Measurements from ENCODE around the gene MAD1L1. TPM values are rescaled to one million over a fixed set of nuclear protein-coding genes. Genes with fewer than 3 reads are reported as not detected.

The MAD1L1 gene
- polyA plus RNA-seq, 2 donors = 18.0 to 24.9 TPM

DNA sequence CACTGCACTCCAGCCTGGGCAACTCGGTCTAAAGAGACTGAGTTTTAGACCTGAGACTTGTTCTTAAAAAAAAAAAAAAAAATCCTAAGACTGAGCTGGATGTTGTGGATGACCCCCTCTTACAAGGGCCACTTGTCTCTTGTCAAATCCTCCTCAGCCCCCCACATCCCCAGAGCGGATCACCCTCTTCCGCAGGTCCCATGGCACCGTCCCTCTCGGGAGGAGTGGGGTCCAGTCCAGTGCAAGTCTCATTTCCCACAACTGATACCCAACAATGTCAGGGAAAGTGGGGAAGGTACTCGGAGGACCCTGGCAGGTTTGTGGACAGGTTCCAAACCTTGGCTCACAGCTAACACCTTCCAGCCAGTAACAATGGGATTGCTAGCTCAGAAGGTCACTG is 462.4 kb downstream of the MAD1L1 start:
- H3K27me3 ChIP-seq (ENCODE audit: control insufficient read depth in 1 of 2, insufficient read depth in 2 of 2, low read length in 2 of 2) = no peaks in the 10 kb centered on the region
- H3K4me3 ChIP-seq (ENCODE audit: low read depth in 1 of 2, low read length in 2 of 2) = no peak overlapping the region
- no peaks in the 10 kb centered on the region for H3K9me3 ChIP-seq (ENCODE audit: control insufficient read depth in 2 of 2, insufficient read depth in 1 of 2, low read depth in 1 of 2, low read length in 1 of 2)
- no peaks in the 10 kb centered on the region for H3K36me3 ChIP-seq (ENCODE audit: control insufficient read depth in 2 of 2, insufficient read depth in 2 of 2, low read length in 1 of 2)
- H3K4me1 ChIP-seq (ENCODE audit: control insufficient read depth in 2 of 2, insufficient read depth in 2 of 2, low read length in 1 of 2) = no peaks in the 10 kb centered on the region
- H3K27ac ChIP-seq (ENCODE audit: low read depth in 2 of 2, low read length in 1 of 2) = no peak overlapping the region
- WGBS, 2 donors = 90 to 92% methylated on average over 6 of the region's 6 CpGs

DNA sequence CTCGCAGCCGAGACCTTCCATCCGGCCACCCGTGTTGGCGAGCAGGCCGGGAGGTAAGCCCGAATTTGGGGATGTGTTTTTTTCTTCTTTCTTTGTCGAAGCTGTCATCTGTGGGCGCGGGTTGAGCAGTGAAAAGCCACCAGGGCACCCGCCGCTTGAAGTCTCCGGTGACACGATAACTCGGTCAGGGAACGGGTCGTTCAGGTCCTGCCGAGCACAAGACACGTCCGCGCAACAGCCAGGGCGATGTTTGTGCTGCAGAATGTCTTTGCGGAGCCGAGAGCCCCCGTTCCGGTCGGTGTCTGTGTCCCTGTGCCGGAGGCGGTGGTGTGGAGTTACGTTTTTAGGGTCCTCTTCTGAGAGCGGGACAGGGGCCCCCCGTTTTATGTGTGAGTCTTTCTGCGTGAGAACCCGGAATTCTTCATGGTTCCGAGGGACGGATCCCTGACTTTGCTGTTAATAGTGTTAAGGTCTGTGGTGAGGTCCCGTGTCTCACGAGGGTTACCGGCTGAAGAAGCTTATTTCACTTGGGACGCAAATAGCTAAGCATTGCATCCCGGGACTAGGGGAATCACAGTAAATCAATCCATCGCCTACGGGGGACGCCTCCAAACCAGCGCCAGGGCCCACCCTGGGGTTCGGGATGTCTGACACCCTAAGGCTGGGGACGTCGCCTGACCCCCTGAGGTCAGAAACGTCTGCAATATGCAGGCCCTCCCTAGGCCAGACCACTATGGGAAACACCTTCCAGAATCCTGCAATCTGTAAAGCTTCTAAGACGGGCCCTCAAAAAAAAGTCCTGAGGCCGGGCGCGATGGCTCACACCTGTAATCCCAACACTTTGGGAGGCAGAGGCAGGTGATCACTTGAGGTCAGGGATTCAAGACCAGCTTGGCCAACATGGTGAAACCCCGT is 463.2 kb downstream of the MAD1L1 start:
- H3K4me3 ChIP-seq (ENCODE audit: low read depth in 1 of 2, low read length in 2 of 2) = no peak overlapping the region
- H3K36me3 ChIP-seq (ENCODE audit: control insufficient read depth in 2 of 2, insufficient read depth in 2 of 2, low read length in 1 of 2) = no peaks in the 10 kb centered on the region
- no peak overlapping the region for H3K27ac ChIP-seq (ENCODE audit: low read depth in 2 of 2, low read length in 1 of 2)
- 91 to 94% methylated on average over 54 of the region's 54 CpGs for WGBS, 2 donors
- H3K9me3 ChIP-seq (ENCODE audit: control insufficient read depth in 2 of 2, insufficient read depth in 1 of 2, low read depth in 1 of 2, low read length in 1 of 2) = no peaks in the 10 kb centered on the region
- H3K4me1 ChIP-seq (ENCODE audit: control insufficient read depth in 2 of 2, insufficient read depth in 2 of 2, low read length in 1 of 2) = no peaks in the 10 kb centered on the region
- H3K27me3 ChIP-seq (ENCODE audit: control insufficient read depth in 1 of 2, insufficient read depth in 2 of 2, low read length in 2 of 2) = no peaks in the 10 kb centered on the region

DNA sequence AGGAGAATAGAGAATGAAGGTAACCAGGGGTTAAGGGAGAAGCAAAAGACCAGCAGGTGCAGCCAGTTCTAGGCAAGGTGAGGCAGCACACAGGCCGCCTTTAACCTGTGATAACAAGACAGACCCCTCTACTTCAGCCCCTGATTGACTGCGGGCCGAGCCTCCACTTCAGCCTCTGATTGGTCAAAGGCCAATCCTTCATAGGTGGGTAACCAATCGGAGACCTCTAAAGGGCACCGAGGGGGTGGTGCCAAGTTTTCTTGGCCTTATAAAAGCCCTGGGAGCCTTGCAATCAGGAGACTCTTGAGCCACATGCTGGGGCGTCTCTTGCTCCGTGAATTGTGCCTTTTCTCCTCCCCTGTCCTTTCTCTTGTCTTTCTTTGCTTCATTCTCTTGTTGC is 463.9 kb downstream of the MAD1L1 start:
- H3K36me3 ChIP-seq (ENCODE audit: control insufficient read depth in 2 of 2, insufficient read depth in 2 of 2, low read length in 1 of 2) = no peaks in the 10 kb centered on the region
- 86 to 89% methylated on average over 7 of the region's 7 CpGs for WGBS, 2 donors
- H3K9me3 ChIP-seq (ENCODE audit: control insufficient read depth in 2 of 2, insufficient read depth in 1 of 2, low read depth in 1 of 2, low read length in 1 of 2) = peaks cover 0 to 3% of the 10 kb centered on the region in 2 donors
- no peak overlapping the region for H3K27ac ChIP-seq (ENCODE audit: low read depth in 2 of 2, low read length in 1 of 2)
- no peaks in the 10 kb centered on the region for H3K27me3 ChIP-seq (ENCODE audit: control insufficient read depth in 1 of 2, insufficient read depth in 2 of 2, low read length in 2 of 2)
- H3K4me3 ChIP-seq (ENCODE audit: low read depth in 1 of 2, low read length in 2 of 2) = no peak overlapping the region
- no peaks in the 10 kb centered on the region for H3K4me1 ChIP-seq (ENCODE audit: control insufficient read depth in 2 of 2, insufficient read depth in 2 of 2, low read length in 1 of 2)

DNA sequence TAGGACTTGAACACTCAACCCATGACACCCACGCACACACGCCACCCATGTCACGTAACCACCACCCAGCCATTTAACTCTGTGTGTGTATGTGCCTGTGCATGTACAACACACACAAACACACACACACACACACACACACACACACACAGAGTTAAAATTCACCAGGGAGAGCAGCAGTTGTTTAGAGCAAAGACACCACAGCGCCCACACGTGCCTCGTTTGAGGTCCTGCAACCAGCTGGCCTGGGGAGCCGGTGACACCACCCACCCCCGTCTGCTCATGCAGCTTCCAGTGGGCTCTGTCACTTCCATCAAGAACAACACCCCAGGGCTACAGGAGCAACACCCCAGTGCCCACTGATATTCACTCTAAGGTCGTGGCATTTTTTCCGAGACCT is 465.2 kb downstream of the MAD1L1 start:
- H3K27me3 ChIP-seq (ENCODE audit: control insufficient read depth in 1 of 2, insufficient read depth in 2 of 2, low read length in 2 of 2) = no peaks in the 10 kb centered on the region
- H3K4me3 ChIP-seq (ENCODE audit: low read depth in 1 of 2, low read length in 2 of 2) = no peak overlapping the region
- H3K36me3 ChIP-seq (ENCODE audit: control insufficient read depth in 2 of 2, insufficient read depth in 2 of 2, low read length in 1 of 2) = no peaks in the 10 kb centered on the region
- WGBS, 2 donors = 49 to 61% methylated on average over 10 of the region's 10 CpGs
- H3K4me1 ChIP-seq (ENCODE audit: control insufficient read depth in 2 of 2, insufficient read depth in 2 of 2, low read length in 1 of 2) = no peaks in the 10 kb centered on the region
- peaks cover 0 to 12% of the 10 kb centered on the region in 2 donors for H3K9me3 ChIP-seq (ENCODE audit: control insufficient read depth in 2 of 2, insufficient read depth in 1 of 2, low read depth in 1 of 2, low read length in 1 of 2)
- H3K27ac ChIP-seq (ENCODE audit: low read depth in 2 of 2, low read length in 1 of 2) = no peak overlapping the region

Other genes with a start within 250 kb of the MAD1L1 start
- 10 to 100 TPM; 16.8 to 19.7 TPM for gene MRM2, start 9.3 kb upstream of the MAD1L1 start, polyA plus RNA-seq
- 10 to 100 TPM; 24.7 to 41.0 TPM for gene NUDT1, start 9.3 kb upstream of the MAD1L1 start, polyA plus RNA-seq
- gene SNX8, start 81.5 kb upstream of the MAD1L1 start, polyA plus RNA-seq = 10 to 100 TPM; 15.6 to 37.7 TPM
- 10 to 100 TPM; 54.2 to 85.6 TPM for gene EIF3B, start 121.9 kb upstream of the MAD1L1 start, polyA plus RNA-seq
- 1 to 10 TPM; 6.3 to 6.8 TPM for gene CHST12, start 170.7 kb upstream of the MAD1L1 start, polyA plus RNA-seq
- not detected for gene GRIFIN, start 243.5 kb upstream of the MAD1L1 start, polyA plus RNA-seq

All from esophagus (tissue), 2 donors.